Upper lobe of left lung (tissue), 6 donors: ENCODE data around the gene SAMD4A. TPM values are rescaled to one million over a fixed set of nuclear protein-coding genes. Genes with fewer than 3 reads are reported as not detected.

Experiments
- ATAC-seq, 2 donors: fragments of 200-7000 bp; cut with Tn5 transposase; one replicate each; pipeline ENCODE4 v1.9.1; 2022; ENCODE audit warnings: mild to moderate bottlenecking in 2 of 2, moderate library complexity in 2 of 2; ENCODE audit not compliant: low FRiP score in 2 of 2
- DNase-seq, 2 donors: peaks; one replicate each; pipeline ENCODE4 v3.0.0-alpha.2; 2019 to 2020
- H3K27ac ChIP-seq, 4 donors: fragments of 200-600 bp; sonication (generic); one replicate each; pipeline ENCODE4 v1.5.1; 2016 to 2019
- H3K27me3 ChIP-seq, 4 donors: fragments of 200-600 bp; sonication (generic); one replicate each; pipeline ENCODE4 v1.5.1; 2017 to 2019
- H3K36me3 ChIP-seq, 4 donors: fragments of 200-600 bp; sonication (generic); one replicate each; pipeline ENCODE4 v1.5.1; 2016 to 2019
- H3K4me1 ChIP-seq, 4 donors: fragments of 200-600 bp; sonication (generic); one replicate each; pipeline ENCODE4 v1.5.1; 2018 to 2019
- H3K4me3 ChIP-seq, 4 donors: fragments of 200-600 bp; sonication (generic); one replicate each; pipeline ENCODE4 v1.5.1; 2017 to 2019; ENCODE audit warnings: mild to moderate bottlenecking in 2 of 4, moderate library complexity in 1 of 4
- H3K9me3 ChIP-seq, 4 donors: fragments of 200-600 bp; sonication (generic); one replicate each; pipeline ENCODE4 v1.5.1; 2018 to 2019
- CTCF ChIP-seq, 6 experiments: fragments of 450-650 bp in 4 of 6; fragments of 200-600 bp in 2 of 6; sonication (generic) in 2 of 6; IDR thresholded peaks; one replicate each; pipeline ENCODE4 v1.5.1; 2016 to 2019; ENCODE audit warnings: antibody characterized with exemption in 6 of 6
- EP300 ChIP-seq, 4 donors: sonication (generic); formaldehyde crosslinking; IDR thresholded peaks; one replicate each; pipeline ENCODE4 v1.5.1; 2017; ENCODE audit warnings: antibody characterized with exemption in 4 of 4, control low read depth in 2 of 4
- POLR2A ChIP-seq, 4 donors: fragments of 450-650 bp; IDR thresholded peaks; one replicate each; pipeline ENCODE4 v1.5.1; 2016 to 2017; ENCODE audit warnings: antibody characterized with exemption in 4 of 4, mild to moderate bottlenecking in 2 of 4
- POLR2AphosphoS5 ChIP-seq, 2 donors: sonication (generic); formaldehyde crosslinking; IDR thresholded peaks; one replicate each; pipeline ENCODE4 v1.5.1; 2017; ENCODE audit warnings: antibody characterized with exemption in 2 of 2
- WGBS, 2 donors: methylation state at CpG; one replicate each; pipeline ENCODE4 v1.1.5; 2017 to 2018; 5-methylcytosine and 5-hydroxymethylcytosine counted together
- total RNA-seq, 6 donors: library from RNA; depleted of rRNA in 4 of 6; stranded (reverse); fragments of >200 nt in 4 of 6; gene quantifications; one replicate each; pipeline versions ENCODE4 v1.1.0 to v1.2.1, GENCODE V29; 2016 to 2021
- donor health status: DM: no; HTN: no; CAD: no; lungs with moderate emphysema.
- donor health status: DM: no; HTN: yes; CAD: no; lungs with severe emphysema.

SAMD4A gene
- total RNA-seq: 10 to 100 TPM; 26.0 to 68.3 (median 37.0) TPM

GRCh38 chr14:54566410-54567223, at the start of gene SAMD4A:
Gene SAMD4A (plus strand): TSS chr14:54567128. CDS start chr14:54567917, 789 bp downstream.
- ATAC-seq (peak; percentile 59), DNase-seq (peak; percentile 80 to 92)
- H3K27ac ChIP-seq: peak within 1 kb of the TSS; percentile 96 to 99 (median 98)
- peaks cover 16 to 36% (median 27%) of the 10 kb centered on the region in 4 donors for H3K4me1 ChIP-seq
- 0 to 13% methylated on average over 3 to 38 of the region's 91 CpGs for WGBS, 2 donors
- H3K9me3 ChIP-seq: no peaks in the 10 kb centered on the region
- peak within 1 kb of the TSS; percentile 43 to 82 (median 60) for H3K4me3 ChIP-seq
- H3K36me3 ChIP-seq: no peaks in the 10 kb centered on the region
- peaks cover 0 to 9% (median 0%) of the 10 kb centered on the region in 4 donors for H3K27me3 ChIP-seq
- TF ChIP-seq EP300 (IDR thresholded peaks at IDR 0.05): no peak
- TF ChIP-seq CTCF (IDR thresholded peaks at IDR 0.05): peak; percentile 15 to 54 (median 42)
- peak in 3 of 4 donors; percentile 32 to 63 (median 60) for TF ChIP-seq POLR2A (IDR thresholded peaks at IDR 0.05)
- peak in 1 of 2 donors; percentile 52 for TF ChIP-seq POLR2AphosphoS5 (IDR thresholded peaks at IDR 0.05)

GRCh38 chr14:54524410-54524809, 42.5 kb upstream of the SAMD4A start:
- no peak for ATAC-seq
- Histone ChIP-seq H3K9me3 (no peaks in the 10 kb centered on the region), H3K27ac (no peak overlapping the region), H3K4me1 (no peaks in the 10 kb centered on the region), H3K36me3 (peaks cover 0 to 46% (median 16%) of the 10 kb centered on the region in 4 donors), H3K4me3 (no peak overlapping the region), H3K27me3 (no peaks in the 10 kb centered on the region)
- DNase-seq: no peak
- WGBS, 2 donors: 93 to 98% methylated on average over 4 of the region's 4 CpGs
- TF ChIP-seq CTCF (IDR thresholded peaks at IDR 0.05) (no peak), POLR2AphosphoS5 (IDR thresholded peaks at IDR 0.05) (no peak), EP300 (IDR thresholded peaks at IDR 0.05) (no peak), POLR2A (IDR thresholded peaks at IDR 0.05) (no peak)

GRCh38 chr14:54528973-54529372, 38.0 kb upstream of the SAMD4A start:
- H3K27ac ChIP-seq: no peak overlapping the region
- no peak for DNase-seq

GRCh38 chr14:54529811-54530210, 37.1 kb upstream of the SAMD4A start:
- H3K27me3 ChIP-seq: no peaks in the 10 kb centered on the region
- no peak overlapping the region for H3K27ac ChIP-seq
- 39 to 42% methylated on average over 1 of the region's 1 CpG for WGBS, 2 donors
- no peaks in the 10 kb centered on the region for H3K4me1 ChIP-seq
- no peak overlapping the region for H3K4me3 ChIP-seq
- no peak for ATAC-seq
- no peaks in the 10 kb centered on the region for H3K9me3 ChIP-seq
- TF ChIP-seq POLR2AphosphoS5 (IDR thresholded peaks at IDR 0.05) (no peak), POLR2A (IDR thresholded peaks at IDR 0.05) (no peak), CTCF (IDR thresholded peaks at IDR 0.05) (no peak), EP300 (IDR thresholded peaks at IDR 0.05) (no peak)
- DNase-seq: no peak
- peaks cover 4 to 47% (median 6%) of the 10 kb centered on the region in 4 donors for H3K36me3 ChIP-seq

More at GRCh38 chr14:54528973-54529372, 38.0 kb upstream of the SAMD4A start:
- Histone ChIP-seq H3K9me3 (no peaks in the 10 kb centered on the region), H3K4me1 (no peaks in the 10 kb centered on the region), H3K4me3 (no peak overlapping the region), H3K36me3 (peaks cover 4 to 52% (median 9%) of the 10 kb centered on the region in 4 donors), H3K27me3 (no peaks in the 10 kb centered on the region)
- TF ChIP-seq CTCF (IDR thresholded peaks at IDR 0.05) (no peak), EP300 (IDR thresholded peaks at IDR 0.05) (no peak), POLR2AphosphoS5 (IDR thresholded peaks at IDR 0.05) (no peak), POLR2A (IDR thresholded peaks at IDR 0.05) (no peak)
- 82 to 86% methylated on average over 2 of the region's 2 CpGs for WGBS, 2 donors
- ATAC-seq: no peak
